ENCODE data around the gene PRCP.
"Not testable (repeated sequence)": the region's sequence is repeated elsewhere in the genome, so short reads cannot be mapped to it uniquely, and the experiment has no call there.

PRCP gene

GRCh38 chr11:82869657-82870056, 30.6 kb downstream of the PRCP start:
- DNase-seq, result no peak

- DNase-seq, result peak; percentile 76 to 94
Observed at GRCh38 chr11:82867495-82868082, 32.6 kb downstream of the PRCP start.

- no peak for DNase-seq
Observed at GRCh38 chr11:82865841-82866240, 34.4 kb downstream of the PRCP start.

GRCh38 chr11:82864268-82864667, 36.0 kb downstream of the PRCP start:
- peak; percentile 49 to 85 for DNase-seq

- DNase-seq, result no peak
Observed at GRCh38 chr11:82863209-82863608, 37.0 kb downstream of the PRCP start.

GRCh38 chr11:82862379-82862778, 37.9 kb downstream of the PRCP start:
- no peak for DNase-seq

- DNase-seq, result no peak
Observed at GRCh38 chr11:82859750-82860149, 40.5 kb downstream of the PRCP start.

GRCh38 chr11:82858556-82859091, 41.6 kb downstream of the PRCP start:
- DNase-seq, result no peak

- DNase-seq, result no peak
Observed at GRCh38 chr11:82858133-82858532, 42.1 kb downstream of the PRCP start.

GRCh38 chr11:82857145-82857544, 43.1 kb downstream of the PRCP start:
- no peak for DNase-seq

GRCh38 chr11:82855616-82856015, 44.6 kb downstream of the PRCP start:
- DNase-seq, result no peak

GRCh38 chr11:82854916-82855315, 45.3 kb downstream of the PRCP start:
- not testable (repeated sequence) for DNase-seq

GRCh38 chr11:82854242-82854641, 46.0 kb downstream of the PRCP start:
- no peak for DNase-seq

GRCh38 chr11:82848829-82849228, 51.4 kb downstream of the PRCP start:
- no peak for DNase-seq

GRCh38 chr11:82845356-82846353, 54.6 kb downstream of the PRCP start:
- DNase-seq, result no peak

GRCh38 chr11:82843057-82843795, 57.0 kb downstream of the PRCP start:
- DNase-seq, result no peak

- DNase-seq, result no peak
Observed at GRCh38 chr11:82842019-82842418, 58.2 kb downstream of the PRCP start.

- DNase-seq, result no peak
Observed at GRCh38 chr11:82837650-82838049, 62.6 kb downstream of the PRCP start.

GRCh38 chr11:82832983-82833382, 67.2 kb downstream of the PRCP start:
- no peak for DNase-seq

GRCh38 chr11:82831364-82831763, 68.9 kb downstream of the PRCP start:
- no peak for DNase-seq

- DNase-seq, result peak; percentile 76 to 80
Observed at GRCh38 chr11:82830746-82831145, 69.5 kb downstream of the PRCP start.

GRCh38 chr11:82829101-82829500, 71.1 kb downstream of the PRCP start:
- DNase-seq, result no peak

- no peak for DNase-seq
Observed at GRCh38 chr11:82828472-82828871, 71.8 kb downstream of the PRCP start.
